HG03025 (cell line): ENCODE results near the gene SAE1.

Experiments used
- ATAC-seq: cut with Tn5 transposase; IDR thresholded peaks from one replicate; pipeline ENCODE4 v1.9.1; 2021; ENCODE audit warnings: mild to moderate bottlenecking, moderate library complexity; ENCODE audit not compliant: unreplicated experiment, low FRiP score

Gene SAE1

DNA sequence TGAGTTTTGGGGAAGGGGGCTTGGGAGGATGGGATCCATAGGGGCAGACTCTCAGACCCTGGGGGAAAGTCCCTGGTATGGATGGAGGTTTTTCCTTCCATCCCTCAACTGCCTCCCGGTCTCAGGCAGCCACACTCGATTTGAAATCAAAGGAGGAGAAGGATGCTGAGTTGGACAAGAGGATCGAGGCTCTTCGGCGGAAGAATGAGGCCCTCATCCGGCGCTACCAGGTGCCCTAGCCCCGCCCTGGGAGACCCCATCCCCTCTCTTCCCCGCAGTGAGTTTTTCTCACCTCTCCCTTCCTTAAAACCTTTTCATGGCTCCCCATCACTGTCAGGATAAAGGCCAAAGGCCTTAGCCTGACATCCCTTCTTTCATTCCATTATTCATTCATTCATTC lies 127.8 kb downstream of the SAE1 start:
- ATAC-seq = no peak

DNA sequence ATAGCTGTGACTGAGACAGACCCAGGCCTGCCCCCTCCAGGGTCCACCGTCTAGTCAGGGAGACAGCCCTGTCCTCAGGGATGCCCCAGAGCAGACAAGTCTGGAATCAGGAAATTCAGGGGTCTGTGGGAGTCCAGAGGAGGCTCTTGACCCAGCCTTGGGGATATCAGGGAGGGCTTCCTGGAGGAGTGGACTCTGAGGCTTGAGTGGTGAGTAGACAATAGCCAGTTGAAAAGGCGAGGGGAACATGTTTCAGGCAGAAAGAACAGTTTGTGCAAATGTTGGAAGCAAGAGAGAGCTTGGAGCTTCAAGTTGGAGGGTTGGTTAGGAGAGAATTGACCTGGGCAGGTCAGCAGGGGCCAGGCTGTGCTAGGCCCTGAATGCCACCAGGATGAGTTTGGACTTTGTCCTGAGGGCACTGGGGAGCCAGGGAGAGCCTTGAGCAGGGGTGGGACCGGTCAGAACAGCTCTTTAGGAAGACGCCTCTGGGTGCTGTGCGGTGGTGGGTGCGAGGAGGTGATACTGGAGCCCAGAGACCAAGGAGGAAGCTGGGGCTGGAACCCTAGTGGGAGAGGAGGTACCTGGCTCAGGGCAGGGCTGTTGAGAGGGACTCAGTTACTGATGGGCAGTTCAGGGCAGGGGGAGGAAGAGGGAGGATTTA lies 128.4 kb downstream of the SAE1 start:
- no peak for ATAC-seq
